Stimulated activated CD4-positive, alpha-beta T cell treated with anti-CD3 and anti-CD28 coated beads, Interleukin-2, amount 100 ng/mL, for 48 hours (primary cell): Measurements from ENCODE around the gene ZNF786.
"Not testable (repeated sequence)": the region's sequence is repeated elsewhere in the genome, so short reads cannot be mapped to it uniquely, and the experiment has no call there.

Experiments
- DNase-seq, 2 donors: peaks; one replicate each; pipeline ENCODE4 v3.0.0-alpha.2; 2020

The ZNF786 gene

DNA sequence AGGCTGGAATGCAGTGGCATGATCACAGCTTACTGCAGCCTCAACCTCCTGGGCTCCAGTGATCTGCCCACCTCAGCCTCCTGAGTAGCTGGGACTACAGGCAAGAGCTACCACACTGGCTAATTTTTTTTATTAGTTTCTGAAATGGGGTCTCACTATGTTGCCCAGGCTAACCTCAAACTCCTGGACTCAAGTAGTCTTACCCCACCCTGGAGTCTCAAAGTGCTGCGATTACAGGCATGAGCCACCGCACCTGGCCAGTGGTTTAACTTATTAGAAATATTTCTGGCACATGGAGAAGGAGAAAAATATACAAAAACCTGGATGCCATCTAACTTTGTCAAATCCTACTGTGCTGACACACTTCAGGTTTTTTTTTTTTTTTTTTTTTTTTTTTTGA lies 15.2 kb downstream of the ZNF786 start:
- DNase-seq, result no peak

DNA sequence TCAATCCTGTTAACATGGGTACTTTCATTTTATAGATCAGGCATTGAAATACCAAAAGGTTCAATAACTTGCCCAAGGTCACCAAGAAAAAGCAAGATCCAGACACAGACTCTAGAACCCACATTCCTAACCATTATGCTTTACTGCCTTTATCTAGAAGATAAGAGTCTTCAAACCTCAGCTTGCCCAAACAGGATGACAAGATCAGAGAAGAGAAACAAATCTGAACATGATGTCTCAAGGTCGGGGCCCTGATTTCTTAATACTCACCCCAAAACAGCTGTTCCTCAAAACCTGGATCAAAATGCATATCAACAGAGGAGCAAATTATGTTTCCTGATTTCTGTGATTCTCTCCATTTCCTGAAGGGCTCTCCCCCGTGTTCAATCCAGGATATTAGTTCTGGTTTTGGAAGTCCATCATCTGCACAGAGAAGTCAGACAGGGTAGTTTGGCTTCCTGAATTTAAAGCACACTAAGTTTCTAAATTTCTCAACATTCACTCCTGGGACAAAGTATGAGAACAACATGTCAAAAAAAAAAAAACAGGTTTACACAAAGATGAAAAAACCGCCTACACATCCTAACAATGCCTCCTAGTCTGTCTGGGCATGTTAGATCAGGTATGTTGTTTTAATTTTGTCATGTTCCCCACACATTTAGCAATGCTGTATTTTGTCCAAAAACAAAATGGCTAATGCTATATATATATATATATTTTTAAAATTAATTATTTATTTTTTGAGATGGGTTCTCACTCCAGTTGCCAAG lies 16.2 kb downstream of the ZNF786 start:
- DNase-seq, result no peak

DNA sequence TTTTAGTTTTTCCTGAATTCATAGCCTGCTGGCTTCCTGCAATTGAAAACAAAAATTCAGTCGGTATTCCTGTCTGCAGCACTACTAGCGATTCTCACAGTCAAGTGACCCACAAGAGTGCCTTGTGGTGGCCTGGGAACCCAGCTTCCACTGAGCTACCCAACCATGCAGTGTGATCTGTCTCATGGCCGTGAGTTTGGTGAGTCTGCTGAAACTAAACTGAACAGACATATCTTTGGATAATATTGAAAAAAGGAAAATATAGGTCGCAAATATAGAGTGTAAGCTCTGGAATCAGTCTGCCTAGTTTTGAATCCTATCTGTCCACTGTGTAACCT lies 18.1 kb downstream of the ZNF786 start:
- no peak for DNase-seq

DNA sequence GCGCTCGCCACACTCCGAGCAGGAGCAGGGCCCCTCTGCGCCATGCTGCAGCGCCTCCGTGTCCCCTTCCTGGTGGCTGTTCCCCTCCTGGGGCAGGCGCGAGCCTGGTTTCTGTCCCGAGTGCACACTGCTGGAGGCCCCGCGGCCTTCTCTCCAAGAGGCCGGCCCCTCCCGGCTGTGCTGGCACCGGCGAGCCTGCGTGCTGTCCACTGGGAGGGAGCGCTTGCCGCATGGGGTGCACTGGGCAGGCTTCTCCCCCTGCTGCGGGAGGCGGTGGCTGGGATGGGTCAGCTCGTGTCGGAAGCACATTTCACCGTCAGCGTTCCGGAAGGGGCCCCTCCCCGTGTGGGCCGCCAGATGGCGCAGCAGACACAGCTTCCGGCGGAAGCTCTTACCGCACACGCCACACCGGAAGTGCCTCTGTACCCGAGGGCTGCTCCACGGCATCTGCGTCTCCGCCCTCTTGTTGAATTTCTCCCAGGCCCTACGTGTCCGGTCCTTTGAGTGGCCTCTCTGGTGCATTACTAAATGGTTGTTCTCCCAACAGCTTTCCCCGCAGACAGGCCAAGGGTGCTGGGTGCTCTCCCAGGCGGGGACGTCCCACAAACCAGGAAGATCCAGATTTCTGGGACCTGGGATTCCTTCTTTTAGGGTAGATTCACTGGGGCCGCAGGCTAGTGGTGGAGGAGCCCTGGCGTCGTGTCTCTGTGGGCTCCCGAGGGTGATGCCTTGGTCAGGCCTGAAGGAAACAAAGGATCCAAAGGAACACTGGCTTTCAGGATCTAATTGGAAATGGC lies 18.7 kb downstream of the ZNF786 start:
- DNase-seq, result peak; percentile 38 to 42

DNA sequence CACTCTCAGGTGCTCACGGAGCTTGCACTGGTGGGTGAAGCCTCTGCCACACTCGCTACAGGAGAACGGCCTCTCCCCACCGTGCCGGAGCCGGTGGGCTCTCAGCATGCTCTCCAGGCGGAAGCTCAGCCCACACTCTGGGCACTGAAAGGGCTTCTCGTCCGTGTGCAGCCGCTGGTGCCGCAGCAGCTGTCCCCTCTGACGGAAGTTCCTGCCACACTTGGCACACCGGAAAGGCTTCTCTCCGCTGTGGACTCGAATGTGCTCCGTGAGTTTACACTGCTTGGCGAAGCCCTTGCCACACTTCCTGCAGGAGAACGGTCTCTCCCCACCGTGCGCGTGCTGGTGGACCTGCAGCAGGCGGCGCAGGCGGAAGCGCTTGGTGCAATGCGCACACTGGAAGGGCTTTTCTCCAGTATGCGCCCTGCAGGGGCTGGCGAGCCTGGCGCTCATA lies 19.3 kb downstream of the ZNF786 start:
- DNase-seq, result no peak

DNA sequence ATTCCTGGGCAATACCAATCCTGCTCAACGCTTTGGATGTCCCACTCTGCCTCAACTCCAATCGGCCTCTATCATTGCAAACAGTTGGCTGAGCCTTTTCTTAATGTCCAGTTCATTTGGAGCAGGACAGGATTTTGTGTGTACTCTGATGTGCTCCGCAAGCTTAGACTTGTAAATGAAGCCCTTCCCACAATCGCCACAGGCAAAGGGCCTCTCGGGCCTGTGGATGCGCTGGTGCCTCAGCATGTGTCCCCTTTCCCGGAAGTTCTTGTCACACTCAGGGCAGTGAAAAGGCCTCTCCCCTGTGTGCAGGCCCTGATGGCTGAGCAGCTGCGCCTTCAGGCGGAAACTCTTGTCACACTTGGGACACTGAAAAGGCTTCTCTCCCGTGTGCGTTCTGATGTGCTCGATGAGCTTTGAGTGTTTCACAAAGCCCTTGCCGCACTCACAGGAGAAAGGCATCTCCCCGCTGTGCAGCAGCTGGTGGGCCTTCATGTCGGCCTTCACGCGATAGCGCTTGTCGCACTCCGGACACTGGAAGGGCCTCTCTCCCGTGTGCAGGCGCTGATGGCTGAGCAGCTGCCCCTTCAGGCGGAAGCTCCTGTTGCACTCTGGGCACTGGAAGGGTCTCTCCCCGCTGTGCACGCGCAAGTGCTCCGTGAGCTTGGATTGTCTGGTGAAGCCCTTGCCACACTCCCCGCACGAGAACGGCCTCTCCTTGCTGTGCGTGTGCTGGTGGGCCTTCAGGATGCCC lies 20.0 kb downstream of the ZNF786 start:
- no peak for DNase-seq

DNA sequence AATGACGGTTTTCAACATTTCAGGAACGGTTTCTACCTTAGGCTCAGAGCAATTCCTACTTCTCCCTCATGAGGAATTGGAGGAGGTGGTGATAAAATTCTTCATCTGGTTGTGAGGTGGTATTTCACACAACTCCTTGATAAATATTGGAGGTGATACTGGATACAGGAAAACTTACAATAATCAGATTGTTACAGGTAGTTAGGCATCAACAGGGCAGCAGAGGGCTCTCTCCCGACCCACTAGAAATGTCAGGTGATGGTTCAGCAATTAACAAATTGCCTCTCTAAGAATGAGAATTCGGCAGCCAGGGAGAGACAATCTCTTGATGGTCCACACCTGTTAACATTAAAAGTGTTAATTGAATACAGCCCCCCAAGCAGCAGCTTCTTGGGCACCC lies 22.6 kb downstream of the ZNF786 start:
- DNase-seq, result no peak

DNA sequence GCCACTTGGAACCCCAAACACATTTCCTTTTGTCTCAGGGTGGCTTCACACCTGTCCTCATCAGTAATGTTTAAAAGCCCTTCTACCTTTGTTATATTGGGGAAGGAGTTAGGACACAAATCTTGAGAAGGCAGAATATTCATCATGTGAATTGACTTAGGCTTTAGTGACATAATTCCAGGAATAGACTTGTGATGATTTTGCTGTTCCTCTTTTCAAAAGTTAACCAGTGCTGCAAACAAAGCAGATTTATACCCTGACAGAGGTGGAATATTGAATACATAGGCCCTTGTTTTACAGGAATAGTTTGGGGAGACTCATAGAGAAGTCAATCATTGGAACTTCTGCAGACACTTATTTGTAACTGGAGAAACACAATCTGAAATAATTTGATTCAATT lies 27.0 kb downstream of the ZNF786 start:
- no peak for DNase-seq

DNA sequence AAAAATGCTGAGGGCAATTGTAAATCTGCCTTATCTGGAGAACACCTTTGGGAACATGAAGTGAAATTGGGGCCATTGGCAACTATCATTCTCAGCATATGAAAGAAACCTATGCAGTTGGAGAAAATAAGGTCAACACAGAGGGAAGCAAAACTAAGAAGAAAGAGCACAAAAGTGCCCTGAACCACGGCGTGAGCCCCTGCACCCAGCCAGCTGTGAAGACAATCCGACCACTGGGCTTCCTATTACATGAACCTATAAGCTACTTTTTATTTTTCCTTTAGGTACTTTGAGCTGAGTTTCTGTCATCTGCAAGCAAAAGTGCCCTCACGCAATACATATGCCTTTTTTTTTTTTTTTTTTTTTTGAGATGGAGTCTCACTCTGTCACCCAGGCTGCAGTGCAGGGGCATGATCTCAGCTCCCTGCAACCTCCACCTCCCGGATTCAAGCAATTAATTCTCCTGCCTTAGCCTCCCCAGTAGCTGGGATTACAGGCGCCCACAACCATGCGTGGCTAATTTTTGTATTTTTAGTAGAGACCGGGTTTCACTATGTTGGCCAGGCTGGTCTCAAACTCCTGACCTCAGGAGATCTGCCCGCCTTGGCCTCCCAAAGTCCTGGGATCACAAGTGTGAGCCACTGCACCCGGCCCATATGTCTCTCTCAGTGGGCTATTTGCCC lies 28.2 kb downstream of the ZNF786 start:
- not testable (repeated sequence) for DNase-seq

DNA sequence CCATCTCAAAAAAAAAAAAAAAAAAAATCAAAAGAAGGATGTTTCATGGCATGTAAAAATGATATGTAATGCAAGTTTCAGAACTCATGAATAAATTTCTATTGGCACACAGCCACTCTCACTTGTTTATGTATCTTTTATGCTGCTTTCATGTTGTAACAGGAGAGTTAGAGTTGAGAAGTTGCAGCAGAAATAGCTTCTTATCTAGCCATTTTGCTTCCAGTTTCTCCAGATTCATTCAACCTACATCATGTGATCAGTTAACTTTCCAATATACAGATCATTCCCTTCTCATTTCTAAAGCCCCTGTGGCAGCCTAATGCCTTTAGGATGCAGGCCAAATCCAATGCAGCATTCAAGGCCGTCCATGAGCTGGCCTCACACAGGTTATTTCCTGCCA lies 30.4 kb downstream of the ZNF786 start:
- DNase-seq, result no peak

DNA sequence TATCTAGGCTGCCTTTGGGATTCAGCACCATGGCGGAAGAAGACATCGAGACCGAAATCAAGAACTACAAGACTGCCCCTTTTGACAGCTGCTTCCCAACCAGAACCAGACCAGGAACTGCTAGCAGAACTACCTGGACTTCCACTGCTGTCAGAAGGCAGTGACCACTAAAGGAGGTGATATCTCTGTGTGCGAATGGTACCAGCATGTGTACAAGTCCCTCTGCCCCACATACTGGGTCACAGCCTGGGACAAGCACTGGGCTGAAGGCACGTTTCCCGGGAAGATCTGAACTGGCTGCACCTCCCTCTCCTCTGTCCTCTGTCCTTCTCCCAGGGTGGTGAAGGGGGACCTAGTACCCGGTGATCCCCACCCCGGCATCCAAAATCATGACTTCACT lies 36.6 kb downstream of the ZNF786 start:
- DNase-seq, result no peak

DNA sequence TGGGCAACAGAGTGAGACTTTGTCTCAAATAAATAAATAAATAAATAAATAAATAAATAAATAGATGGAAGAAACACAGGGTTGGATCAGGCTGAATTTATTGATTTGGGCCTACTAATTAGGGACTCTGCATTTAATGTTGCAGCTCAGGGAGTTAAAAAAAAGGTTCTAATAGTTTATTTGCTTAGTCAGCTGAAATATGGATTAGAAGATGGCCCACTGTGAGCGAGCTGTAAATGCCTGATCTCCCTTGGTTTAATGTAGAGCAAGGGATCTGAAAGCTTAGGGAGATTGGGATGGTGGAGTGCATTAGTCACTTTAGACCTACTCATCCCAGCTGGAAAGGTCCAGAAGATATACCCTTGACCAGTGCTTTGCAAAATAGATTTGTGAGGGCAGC lies 37.1 kb downstream of the ZNF786 start:
- DNase-seq, result no peak

DNA sequence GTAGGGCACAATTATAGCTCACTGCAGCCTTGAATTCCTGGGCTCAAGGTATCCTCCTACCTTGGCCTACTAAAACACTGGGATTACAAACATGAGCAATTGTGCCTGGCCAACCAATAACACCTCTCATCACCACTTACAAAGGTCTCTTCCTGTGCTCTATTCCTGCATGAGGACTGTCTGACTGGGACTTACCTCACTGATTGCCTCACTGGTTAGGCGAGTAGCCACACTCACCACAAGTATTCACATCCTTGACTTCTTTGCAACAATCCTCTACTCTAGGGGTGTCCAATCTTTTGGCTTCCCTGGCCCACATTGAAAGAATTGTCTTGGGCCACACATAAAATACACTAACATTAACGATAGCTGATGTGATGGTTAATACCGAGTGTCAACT lies 39.6 kb downstream of the ZNF786 start:
- no peak for DNase-seq

DNA sequence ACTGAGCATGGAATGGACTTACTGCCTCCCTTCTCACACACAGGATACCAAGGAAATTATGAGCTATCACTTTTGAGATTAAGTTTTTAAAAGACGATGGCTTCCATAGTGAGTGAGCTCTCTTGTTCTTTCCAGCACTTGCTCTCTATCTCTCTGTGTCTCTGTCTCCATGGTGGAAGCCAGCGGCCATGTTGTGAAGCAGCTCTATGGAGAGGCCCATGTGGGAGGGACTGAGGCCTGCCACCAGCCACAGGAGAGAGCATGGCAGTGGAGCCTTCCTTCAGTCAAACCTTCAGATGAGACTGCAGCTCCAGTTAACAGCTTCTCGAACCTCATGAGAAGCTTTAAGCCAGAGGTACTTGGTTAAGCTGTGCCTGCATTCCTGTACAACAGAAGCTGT lies 41.7 kb downstream of the ZNF786 start:
- no peak for DNase-seq

DNA sequence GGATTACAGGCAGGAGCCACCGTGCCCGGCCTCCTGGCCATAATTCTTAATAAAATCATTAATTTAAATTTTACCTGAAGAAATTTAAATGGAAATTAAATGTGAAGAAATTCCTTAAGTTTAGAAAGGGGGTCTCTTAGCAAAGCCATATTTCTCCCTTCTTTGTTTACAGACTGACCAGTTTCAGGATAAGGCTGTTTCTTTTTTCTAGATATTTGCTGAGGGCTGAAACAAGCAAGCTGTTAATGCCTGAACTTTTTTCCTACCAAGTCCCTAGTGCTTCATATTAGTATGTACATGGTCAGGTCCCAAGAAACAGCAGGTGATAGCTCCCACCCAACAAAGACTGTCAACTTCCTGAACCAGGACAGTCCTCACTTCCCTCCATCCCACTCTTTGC lies 44.1 kb downstream of the ZNF786 start:
- no peak for DNase-seq

DNA sequence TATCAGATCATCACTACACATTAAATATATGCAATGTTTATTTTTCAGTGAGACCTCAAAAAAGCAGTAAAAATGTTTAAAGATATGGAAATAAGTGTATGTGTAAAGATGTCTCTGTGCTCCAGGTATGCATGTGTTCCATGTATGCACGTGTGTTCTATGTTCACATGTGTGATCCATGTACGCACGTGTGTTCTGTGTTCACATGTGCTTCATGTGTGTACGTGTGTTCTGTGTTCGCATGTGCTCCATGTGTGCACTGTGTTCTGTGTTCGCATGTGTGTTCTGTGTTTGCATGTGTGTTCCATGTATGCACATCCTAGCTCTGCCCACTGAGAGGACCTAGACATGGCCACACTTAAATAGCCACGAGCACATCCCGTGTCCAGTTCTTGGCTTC lies 46.6 kb downstream of the ZNF786 start:
- no peak for DNase-seq

DNA sequence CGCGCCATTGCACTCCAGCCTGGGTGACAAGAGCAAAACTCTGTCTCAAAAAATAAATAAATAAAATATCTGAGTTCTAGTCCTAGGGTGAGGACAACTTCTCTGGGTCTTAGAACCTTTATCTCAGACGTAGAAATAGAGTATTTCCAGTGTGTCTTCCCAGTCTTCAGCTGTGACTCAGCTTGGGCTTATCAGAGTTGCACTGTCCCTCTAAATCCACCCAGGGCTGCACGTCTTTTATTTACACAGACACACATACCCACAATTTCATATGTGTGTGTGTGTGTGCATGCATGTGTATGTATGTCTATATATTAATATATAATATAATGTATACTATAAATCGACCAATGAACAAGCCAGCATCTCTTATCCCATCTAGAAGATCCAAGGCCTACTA lies 49.2 kb downstream of the ZNF786 start:
- DNase-seq, result no peak

DNA sequence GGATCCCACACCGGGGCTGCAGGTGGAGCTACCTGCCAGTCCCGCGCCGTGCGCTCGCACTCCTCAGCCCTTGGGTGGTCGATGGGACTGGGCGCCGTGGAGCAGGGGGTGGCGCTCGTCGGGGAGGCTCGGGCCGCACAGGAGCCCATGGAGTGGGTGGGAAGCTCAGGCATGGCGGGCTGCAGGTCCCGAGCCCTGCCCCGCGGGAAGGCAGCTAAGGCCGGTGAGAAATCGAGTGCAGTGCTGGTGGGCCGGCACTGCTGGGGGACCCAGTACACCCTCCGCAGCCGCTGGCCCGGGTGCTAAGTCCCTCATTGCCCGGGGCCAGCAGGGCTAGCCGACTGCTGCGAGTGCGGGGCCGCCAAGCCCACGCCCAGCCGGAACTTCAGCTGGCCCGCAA lies 51.9 kb downstream of the ZNF786 start:
- DNase-seq, result not testable (repeated sequence)

DNA sequence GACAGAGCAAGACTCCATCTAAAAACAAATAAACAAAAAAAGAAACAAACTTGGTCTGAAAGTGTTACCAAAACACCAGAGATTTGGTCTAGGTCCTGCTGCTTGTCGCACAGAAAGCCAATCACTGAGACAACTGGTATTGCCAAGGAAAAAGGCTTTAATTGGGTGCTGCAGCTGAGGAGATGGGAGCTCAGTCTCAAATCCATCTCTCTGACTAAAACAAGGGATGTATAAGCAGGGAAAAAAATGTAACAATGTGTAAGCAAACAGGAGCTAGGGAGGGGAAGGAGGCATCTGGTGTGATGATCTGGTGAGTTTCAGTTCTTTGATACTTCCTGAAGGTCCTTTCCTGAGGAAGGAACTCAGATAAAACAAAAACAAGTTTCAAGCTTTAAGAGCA lies 53.8 kb downstream of the ZNF786 start:
- DNase-seq, result no peak

DNA sequence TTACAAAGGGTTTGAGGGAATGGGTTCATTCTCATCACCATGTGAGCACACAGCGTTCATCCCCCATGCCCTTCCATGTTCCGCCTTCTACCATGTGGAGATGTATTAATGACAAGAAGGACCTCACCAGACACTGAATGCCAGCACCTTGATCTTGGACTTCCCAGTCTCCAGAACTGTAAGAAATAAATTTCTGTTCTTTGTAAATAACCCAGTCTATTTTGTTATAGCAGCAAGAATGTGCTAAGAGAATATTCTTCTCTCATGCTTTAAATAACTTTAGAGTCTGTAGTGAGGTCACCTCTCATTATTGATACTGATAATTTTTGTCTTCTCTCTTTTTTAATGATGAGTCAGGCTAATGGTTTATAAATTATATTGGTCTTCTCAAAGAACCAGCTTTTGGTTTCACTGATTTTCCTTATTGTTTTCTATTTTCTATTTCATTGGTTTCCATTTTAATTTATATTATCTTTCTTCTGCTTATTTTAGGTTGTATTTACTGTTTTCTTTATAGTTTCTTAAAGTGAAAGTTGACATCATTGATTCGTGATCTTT lies 59.1 kb downstream of the ZNF786 start:
- DNase-seq, result no peak

DNA sequence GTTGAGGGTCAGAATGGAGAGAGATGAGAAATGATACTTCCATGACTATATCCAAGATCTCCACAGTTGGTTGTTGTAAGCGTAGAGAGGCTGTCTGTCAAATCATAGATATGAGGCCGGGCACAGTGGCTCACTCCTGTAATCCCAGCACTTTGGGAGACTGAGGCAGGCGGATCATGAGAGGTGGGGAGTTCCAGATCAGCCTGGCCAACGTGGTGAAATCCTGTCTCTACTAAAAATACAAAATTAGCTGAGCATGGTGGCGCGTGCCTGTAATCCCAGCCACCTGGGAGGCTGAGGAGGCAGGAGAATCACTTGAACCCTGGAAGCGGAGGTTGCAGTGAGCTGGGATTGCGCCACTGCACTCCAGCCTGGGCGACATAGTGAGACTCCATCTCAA lies 60.1 kb downstream of the ZNF786 start:
- not testable (repeated sequence) for DNase-seq

DNA sequence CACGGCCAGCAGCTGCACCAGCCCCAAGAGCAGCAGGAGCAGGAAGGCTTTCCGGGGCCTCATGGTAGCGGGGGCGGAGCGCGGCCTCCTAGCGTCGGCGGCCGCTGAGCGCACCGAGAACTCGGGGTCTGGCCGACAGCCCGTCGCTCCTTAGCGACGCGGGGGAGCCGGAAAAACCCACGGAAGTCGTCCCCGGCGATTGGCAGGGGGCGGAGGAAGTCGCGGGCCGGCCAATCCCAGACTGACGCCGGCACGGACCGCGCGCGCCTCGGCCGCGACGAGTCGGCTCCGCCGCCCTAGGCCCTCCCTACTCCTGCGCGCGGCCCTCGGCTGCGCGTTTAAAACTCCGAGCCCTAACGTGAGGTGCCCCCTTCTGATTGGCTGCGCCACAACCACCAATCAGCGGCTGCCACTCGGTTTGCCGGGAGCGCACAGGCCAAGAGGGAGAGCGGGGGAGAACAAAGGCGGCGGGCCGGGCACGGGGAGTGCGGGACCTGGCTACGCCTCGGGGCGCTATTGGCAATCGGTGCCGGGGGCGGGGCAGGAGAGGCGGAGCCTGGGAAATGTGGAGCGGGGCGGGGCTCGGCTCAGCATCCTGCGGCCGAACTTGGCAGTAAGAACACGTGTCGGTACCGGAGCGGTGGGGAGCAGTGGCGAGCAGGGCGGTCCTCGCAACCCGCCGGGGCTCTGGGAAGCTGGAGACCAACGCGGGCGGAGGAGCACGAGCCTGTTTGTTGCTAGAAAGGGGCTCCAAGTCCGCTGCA lies 62.0 kb downstream of the ZNF786 start, which contains the start of gene PDIA4:
PDIA4 (minus strand) TSS at position 160 of the 764 bp plus-strand sequence; CDS start at position 63, 97 bp downstream.
- peak; percentile 99 to 100 for DNase-seq
